Measurements from ENCODE around the gene PEX14.
A peak's percentile ranks its signal among the peaks of the same experiment; 100 is the strongest.

PEX14 gene

DNA sequence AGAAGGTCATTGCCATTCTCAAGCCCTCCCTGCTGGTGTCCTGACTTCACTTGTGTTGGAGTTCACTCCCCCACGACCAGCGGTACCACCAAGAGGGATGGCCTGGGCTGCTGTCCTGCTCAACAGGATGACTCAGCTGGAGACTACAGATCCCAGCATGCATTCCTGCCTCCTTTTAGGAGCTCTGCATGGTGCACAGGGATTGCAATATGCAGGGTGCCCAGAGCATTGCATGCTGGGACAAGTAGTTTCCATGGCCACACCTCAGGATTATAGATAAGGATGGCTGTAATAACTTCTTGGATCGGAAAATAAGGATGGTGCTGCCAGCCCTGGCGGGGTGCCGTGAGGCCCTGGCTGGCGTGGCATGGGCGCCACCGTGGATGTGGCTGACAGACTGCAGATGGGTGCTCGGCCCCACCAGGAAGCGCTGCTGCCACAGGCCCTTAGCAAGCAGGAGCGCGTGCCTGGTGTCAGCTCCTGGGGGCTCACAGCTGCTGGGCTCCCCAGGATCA lies 171.7 kb downstream of the PEX14 start:
- DNase-seq (ENCODE audit: low spot score), result peak; percentile 66
- no peak for FAIRE-seq

DNA sequence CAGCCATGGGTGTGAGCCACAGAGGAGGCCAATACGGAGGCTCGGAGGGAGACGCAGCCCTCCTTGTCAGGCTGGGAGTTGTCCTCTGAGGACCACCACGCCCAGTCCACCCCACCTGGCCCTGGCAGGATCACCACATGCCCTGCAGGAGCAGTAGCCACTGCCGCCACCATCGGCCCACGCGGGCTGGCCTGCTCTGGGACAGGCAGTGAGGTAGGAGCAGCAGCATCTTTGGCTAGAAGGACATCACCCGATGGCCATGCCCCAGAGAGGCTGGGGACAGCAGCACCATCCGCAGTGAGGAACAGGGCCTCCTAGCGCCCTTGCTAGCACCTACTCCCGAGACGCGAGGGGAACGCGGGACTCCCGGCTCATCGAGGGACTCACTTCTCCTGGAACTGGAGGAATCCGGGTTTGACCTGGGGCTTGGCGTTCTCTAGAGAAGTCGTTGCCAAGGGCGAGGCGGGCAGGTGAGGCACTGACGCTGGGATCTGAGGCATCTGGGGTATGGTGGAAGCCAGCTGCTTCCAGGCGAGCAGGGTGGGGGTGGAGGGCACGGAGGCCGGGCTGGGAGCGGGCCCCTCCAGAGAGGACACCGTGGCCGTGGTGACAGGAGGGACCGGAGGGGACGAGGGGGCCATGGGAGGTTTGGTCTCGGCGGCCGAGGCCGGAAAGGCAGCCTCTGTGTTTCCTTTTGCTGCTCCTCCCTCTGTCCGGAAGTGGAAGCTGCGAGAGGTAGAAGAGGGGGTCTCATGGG lies 172.8 kb downstream of the PEX14 start:
- FAIRE-seq (no peak), DNase-seq (ENCODE audit: low spot score) (no peak)

DNA sequence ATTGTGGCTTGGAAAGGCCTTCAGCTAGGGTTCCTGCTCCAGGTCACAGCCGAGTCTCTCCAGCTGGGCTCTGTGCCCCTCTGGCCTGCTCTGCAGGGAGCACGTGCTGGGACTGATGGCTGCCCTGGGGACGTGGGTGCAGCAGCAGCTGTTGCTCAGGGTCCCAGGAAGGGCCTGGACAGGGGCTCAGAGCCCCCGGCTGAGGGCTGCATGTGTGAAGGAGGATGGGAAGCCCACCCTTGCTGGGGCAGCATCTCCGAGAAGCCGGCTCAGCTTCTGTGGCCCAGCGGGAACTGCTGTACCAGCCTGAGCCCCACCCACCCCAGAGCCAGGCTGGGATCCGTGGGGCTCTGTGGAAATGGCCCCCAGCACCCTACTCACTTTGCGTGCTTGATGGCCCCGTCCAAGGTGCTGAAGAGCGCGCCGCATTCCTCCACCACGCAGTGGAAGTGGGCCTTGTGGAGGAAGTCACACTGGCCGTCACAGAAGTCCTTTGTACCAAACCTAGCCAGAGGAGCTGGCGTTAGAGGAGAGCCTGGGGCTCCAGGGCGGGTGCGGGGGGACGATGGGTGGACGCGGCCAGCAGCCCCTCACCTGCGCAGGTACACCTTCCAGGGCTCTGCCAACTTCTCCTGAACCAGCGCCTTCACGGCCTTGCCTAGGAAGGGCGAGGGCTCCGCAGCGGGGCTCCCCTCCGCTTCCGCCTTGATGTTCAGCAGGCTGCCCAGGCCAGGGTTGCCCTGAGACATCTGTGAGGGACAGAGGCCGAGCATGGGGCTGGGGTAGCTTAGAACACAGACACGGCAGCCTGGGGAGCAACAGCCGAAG lies 174.2 kb downstream of the PEX14 start:
- DNase-seq (ENCODE audit: low spot score) (no peak), FAIRE-seq (no peak)

- DNase-seq (ENCODE audit: low spot score) (no peak), FAIRE-seq (no peak)
Measured at GRCh38 chr1:10649517-10650201, 174.9 kb downstream of the PEX14 start.

- DNase-seq (ENCODE audit: low spot score) (no peak), FAIRE-seq (no peak)
Measured at GRCh38 chr1:10650556-10651388, 176.0 kb downstream of the PEX14 start.

DNA sequence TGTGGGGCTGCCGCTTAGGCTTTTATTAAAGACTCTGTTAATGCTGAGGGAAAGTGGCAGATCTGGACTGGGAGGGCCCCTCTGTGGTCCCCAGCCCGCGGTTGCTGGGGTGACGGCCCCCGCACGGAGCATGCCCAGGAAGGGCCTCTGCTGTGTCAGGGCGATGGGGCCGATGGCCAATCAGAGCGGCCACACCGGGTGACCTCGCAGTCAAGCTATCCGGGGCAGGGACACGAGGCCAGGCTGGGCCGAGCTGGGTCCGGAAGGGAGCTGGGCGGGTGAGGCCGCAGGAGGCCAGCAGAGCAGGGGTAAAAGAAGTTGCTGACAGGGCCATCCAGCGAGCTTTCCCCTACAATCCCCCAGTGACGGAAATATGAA lies 176.6 kb downstream of the PEX14 start:
- DNase-seq (ENCODE audit: low spot score), result peak; percentile 25

DNA sequence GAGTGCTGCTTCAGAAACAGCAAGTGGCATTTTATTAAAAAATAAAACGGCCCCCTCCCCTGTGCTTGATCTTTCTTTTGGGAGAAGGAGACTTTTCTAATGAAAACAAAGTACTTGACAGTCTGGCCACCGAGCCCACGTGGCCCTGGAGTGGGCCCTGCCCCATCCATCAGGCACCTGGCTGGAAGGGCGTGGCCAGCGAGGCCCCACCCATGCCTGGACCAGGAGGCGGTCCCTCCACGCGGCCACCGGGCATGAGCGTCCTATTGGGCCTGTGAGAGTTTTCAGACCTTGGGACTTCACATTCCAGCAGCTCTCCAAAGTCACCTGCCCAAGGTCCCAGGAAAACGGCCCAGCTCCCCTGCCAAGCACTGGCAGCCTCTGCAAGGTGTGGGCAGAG lies 177.0 kb downstream of the PEX14 start:
- FAIRE-seq, result no peak

More for the DNA sequence above, 176.6 kb downstream of the PEX14 start:
- FAIRE-seq, result no peak

GRCh38 chr1:10652626-10653025 lies 177.9 kb downstream of the PEX14 start:
- FAIRE-seq (no peak), DNase-seq (ENCODE audit: low spot score) (no peak)

More for the DNA sequence above, 177.0 kb downstream of the PEX14 start:
- peak; percentile 27 for DNase-seq (ENCODE audit: low spot score)

- DNase-seq (ENCODE audit: low spot score) (no peak), FAIRE-seq (no peak)
Measured at GRCh38 chr1:10653370-10654125, 178.8 kb downstream of the PEX14 start.

GRCh38 chr1:10655002-10655401 lies 180.3 kb downstream of the PEX14 start:
- FAIRE-seq (no peak), DNase-seq (ENCODE audit: low spot score) (no peak)

DNA sequence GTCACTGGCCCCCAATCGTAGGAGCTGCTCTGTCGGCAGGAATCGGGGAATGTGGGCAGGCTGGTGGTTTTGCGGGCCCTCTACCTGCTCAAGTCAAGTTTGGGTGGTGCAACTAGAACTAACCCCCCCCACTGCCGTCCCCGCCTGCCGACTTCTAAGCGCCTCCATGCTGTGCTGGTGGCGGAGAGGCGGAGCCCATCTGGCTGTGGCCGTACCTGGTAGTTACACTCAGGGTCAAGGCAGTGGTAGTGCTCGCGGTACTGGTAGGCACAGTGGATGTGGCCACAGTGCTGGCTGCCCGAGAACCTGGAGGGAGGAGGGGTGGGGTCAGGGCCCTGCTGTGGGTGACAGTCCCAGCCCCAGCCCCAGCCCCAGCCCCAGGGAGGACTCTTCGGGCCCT lies 181.7 kb downstream of the PEX14 start:
- FAIRE-seq (no peak), DNase-seq (ENCODE audit: low spot score) (no peak)

DNA sequence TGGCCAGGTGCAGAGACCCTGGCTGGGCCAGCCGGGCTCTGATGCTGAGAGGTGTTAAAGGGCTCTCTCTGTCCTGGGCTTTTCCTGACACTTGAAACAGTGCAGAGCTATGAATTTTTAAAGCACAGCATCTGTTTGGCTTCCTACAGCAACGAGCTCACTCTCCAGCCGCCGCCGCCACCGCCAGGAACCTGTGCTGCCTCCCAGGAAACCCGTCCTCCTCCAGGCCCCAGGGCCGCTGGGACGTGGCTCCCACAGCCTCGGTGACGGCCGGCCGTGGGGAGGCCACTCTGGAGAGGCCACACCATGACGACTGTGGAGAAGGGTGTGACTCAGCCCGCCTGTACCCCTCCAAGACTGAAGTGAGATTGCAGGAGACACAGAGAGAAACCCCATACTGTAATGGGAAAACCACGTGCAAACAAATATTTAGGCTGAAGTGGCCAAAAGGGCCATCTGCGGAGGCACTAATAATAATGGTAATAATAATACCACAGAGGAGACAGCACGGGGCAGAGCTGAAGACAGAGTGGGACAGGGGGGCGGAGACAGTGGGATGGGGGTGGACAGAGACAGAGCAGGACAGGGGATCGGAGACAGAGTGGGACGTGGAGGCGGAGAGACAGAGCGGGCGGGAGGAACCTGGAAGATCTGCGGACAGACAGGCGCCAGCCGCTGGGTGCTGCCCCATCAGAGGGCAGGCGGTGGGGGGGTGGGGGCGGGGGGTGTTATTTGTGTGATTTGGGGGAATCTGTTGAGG lies 182.5 kb downstream of the PEX14 start:
- DNase-seq (ENCODE audit: low spot score), result no peak
- no peak for FAIRE-seq

DNA sequence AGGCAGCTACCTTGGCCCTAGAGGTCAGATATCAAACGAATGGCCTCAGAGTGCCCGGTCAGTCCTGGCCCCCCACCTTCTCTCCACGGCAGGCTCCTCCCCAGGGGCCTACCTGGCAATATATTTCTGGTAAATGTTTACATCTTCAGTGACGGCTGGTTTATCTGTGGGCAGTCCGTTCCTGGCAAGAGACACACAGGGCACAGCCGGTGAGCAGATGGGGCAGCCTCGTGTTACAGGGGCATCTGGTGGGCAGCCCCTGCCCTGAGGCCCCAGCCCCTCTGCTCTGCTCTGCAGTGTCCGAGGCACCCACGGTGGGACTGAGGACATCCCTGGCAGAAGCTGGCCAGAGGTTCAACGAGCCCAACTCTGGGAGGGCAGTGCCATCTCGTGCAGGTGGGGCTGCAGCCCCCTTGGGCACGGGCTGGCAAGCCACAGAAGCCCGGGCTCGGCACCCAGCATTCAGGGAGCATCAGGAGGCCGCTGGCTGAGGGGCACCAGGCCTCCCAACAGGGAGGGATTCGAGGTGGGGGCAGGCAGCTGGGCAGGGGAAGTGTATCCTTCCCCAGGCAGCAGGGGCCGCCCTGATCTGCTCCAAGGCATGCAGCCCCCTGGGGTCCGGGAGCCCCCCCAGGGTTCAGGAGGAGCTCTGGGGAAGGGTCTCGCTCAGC lies 183.8 kb downstream of the PEX14 start:
- FAIRE-seq (no peak), DNase-seq (ENCODE audit: low spot score) (no peak)

- DNase-seq (ENCODE audit: low spot score) (no peak), FAIRE-seq (no peak)
Measured at GRCh38 chr1:10659218-10659617, 184.5 kb downstream of the PEX14 start.

DNA sequence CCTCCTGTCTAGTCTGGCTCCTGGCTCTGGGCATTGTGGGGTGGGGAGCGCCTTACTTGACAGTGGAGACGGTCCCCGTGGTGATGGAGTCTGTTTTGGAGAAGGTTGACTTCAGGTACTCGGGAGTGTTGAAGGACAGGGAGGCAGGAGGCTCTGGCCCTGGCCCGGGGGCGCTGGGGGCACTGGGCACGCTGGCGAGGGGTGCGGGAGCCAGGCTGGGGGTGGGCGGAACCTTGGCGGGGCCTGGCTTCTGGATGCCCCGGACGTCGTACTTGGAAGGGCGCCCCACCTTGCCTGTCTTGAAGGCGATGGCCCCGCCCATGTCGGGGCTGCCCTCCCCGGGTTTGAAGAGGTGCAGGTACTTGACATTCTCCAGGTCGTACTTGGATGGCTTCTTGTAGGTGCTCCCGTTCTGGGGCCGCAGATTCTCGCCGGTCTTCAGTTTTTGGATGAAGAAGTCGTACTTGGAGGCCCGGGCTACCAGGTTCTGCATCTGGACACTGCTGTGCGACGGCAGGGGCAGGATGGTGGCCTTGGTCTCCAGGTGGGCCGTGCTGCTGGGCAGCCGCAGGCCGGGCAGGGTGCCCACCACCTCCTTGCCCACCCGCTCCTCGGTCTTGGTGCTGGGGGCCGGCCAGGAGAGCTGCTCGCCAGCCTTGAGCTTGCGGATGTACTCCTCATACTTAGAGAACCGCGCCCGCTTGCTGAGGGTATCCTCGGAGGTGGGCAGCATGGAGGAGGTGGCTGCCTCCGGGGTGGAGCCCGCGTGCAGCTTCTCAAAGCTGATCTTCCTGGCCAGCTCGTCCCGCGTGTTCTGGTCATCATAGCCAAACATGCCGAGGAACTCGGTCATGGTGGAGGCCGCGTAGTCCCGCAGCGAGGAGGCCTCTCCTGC lies 185.1 kb downstream of the PEX14 start:
- FAIRE-seq (no peak), DNase-seq (ENCODE audit: low spot score) (no peak)

DNA sequence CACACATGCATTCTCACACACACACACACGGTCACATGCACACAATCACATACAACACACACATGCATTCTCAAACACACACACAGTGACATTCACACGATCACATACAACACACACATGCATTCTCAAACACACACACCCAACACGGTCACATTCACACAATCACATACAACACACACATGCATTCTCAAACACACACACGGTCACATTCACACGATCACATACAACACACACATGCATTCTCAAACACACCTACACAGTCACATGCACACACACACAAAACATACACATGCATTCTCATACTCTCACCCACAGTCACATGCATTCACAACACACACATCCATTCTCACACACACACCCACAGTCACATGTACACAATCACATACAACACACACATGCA lies 186.7 kb downstream of the PEX14 start:
- no peak for DNase-seq (ENCODE audit: low spot score)
- FAIRE-seq, result no peak

DNA sequence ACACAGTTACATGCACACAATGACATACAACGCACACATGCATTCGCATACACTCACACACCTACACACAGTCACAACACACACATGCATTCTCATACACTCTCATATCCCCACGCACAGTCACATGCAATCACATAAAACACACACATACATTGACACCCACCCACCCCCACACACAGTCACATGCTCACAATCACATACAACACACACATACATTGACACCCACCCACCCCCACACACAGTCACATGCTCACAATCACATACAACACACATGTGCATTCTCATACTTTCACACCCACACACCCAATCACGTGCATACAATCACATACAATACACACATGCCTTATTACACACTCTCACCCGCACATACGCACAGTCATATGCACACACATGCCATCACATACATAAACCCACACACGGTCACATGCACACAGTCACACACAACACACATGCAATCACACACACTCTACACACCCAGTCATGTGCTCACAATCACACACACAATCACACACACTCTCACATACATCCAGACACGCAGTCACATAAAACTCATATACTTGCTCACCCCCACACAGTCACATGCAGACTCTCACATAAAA lies 187.4 kb downstream of the PEX14 start:
- no peak for DNase-seq (ENCODE audit: low spot score)

More for the DNA sequence above, 187.4 kb downstream of the PEX14 start:
- no peak for FAIRE-seq

All from urothelium cell line (cell line).